NCI-H345 treated with DMSO at 0.1 percent for 48 hours (cell line): ENCODE results near the gene TP73.
A peak's percentile ranks its signal among the peaks of the same experiment; 100 is the strongest.

Source experiments
- DNase-seq: peaks from one replicate; lab custom pipeline; 2025; ENCODE audit not compliant: unreplicated experiment; lab: John Stamatoyannopoulos, UW

TP73 gene

DNA sequence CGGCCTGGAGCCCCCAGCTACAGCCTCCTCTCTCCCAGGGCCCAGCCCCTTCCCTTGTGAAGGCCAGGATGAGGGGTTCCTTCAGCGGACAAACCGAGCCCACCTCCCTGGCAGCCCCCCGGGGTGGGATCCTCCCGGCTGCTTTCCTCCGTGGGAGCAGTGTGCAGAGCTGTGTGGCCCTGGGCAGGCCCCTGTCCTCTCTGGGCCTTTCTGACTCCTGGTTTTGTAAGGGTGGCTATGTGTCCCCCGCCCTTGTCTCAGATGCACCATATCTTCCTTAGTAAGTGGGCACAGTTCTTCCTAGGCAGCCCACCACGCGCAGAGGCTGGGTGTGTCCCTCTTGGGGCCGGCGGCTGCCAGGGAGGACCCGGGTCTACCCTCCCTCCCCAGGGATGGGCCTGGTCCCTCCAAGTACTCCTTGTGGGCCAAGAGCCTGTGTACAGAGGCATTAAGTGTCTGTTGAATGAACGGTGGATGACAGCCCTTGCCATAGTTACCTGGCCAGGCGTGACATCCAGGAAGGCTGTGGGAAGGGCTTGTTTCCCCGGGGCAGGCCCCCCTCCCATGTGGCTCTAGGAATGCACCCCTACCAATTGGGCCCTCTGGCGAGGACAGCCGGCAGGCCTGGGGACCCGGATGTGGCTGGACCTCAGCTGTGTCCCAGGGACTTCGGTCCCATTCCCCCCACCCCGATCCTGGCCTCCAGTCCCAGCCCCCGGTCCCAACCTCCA, 124.1 kb downstream of the TP73 start:
- peak; percentile 23 for DNase-seq

GRCh38 chr1:3777078-3777547, 124.8 kb downstream of the TP73 start:
- DNase-seq: no peak

GRCh38 chr1:3777647-3778589, 125.6 kb downstream of the TP73 start:
- no peak for DNase-seq

DNA sequence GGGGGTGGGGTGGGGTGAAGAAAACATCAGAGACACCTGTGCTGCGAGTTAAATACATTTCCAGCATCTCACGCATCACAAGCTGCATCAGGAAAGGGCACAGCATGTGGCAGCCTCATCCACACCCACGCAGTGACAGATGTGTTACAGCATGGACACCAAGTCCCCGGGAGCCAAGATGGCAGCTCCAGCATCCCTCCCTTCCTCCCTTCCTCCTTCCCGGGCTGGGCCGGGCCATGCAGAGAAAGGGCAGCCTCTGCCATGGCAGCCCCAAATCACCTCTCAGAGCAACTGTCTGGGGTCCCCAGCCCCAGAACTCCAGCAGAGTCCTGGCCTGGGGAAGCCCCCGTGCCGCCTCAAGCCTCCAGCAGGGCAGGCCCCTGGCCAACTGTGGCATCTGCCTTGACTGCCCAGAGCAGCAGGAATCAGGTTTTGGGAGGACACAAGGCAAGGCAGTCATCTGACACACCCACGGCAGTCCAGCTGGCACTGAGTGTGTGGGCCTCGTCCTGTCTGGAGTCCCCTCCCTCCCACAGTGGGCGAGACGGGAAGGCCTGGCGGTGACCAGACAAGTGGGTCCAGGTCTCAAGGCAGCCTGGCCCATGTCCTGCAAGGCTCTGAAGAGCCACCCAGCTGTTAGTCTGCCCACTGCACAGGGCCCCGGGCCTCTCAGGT, 126.4 kb downstream of the TP73 start:
- DNase-seq: no peak

DNA sequence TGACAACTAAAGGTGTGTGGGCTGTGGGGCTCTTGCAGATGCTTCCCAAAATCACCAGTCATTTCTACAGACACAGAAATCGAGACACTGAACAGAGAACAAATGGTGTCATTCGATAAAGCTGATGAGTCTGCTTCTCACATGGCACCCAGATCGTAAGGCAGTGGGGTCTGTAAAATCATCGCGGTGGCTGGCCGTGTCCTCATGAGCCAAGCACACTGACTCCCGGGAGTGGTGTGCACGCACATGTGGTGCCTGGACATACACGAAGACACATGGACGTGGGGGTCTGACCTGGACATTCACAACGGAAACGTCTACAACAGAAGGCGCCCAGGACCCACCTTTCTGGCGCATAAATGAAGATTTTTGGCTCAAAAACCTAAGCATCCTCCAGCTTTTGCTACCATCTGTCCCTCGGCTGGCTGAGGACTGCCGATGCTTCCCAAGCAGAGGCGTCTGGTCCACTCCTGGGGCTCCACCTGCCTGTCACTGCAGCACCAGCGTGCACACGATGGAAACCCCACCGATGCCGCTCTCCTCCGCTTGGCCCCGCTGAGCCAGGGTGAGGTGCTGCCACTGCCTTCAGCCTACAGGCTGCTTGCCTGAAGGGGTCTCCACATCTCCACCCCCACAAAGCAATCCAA, 127.1 kb downstream of the TP73 start:
- DNase-seq: no peak

DNA sequence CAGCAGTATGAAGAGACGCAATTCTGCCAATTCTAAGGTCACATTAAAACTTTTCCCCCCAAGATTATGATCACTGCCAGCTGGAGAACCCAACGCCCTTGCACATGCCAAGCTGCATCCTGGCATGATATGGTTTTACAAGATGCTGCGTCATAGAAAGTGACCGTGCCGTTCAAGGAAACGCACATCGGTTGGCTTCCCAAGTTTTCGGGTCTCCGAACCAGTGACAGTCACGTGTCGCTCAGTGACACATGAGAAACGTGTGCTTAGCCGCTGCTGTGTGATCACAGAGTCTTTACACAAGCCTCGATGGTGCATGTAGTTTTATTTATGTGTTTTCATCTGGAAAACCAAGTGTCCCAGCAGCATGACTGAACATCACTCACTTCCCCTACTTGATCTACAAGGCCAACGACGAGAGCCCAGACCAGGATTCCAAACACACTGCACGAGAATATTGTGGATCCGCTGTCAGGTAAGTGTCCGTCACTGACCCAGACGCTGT, 127.6 kb downstream of the TP73 start:
- no peak for DNase-seq

GRCh38 chr1:3780901-3781300, 128.6 kb downstream of the TP73 start:
- DNase-seq: no peak

- DNase-seq: no peak
These were observed 131.5 kb downstream of the TP73 start for GRCh38 chr1:3783651-3784474.

DNA sequence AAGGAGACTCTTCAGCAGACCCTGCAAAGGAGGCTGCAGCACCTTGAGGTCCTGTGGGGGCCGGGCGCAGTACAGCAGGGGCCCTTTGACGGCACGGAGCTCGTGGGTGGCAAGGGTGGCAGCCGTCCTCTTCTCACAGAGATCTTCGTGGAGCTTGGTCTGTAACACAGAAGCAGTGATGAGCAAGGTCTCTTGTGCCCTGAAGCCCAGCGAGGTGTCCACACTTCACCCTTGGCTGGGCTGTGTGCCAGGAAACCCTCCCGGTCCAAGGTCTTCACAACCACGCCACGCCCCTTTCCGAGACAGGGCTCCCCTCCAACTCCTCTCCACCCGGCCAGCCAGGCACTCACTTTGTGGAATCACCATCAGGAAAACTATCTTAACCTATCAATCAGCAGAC, 132.7 kb downstream of the TP73 start:
- no peak for DNase-seq

DNA sequence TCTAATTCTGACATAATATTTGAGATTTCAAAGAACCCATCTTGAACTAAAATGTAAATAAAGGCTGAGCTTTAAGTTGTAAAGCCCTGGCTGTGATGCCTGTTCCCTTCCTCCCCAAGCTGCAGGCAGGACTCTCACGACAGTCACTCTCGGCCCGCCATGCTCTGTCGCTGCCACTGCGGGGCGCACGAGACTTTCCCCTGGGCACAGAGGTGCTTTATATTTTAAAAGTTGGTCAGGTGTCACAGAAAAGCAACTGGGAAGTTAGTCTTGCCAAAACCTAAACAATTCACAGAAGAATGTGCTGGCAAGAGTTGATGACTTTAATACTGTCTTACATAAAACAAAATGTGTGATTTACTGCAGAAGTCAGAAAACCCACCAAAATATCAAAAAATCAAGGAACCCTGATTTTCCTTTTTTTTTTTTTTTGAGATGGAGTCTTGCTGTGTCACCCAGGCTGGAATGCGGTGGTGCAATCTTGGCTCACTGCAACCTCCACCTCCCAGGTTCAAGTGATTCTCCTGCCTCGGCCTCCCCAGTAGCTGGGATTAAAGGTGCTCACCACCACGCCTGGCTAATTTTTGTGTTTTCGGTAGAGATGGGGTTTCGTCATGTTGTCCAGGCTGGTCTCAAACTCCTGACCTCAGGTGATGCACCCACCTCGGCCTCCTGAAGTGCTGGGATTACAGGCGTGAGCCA, 133.3 kb downstream of the TP73 start:
- DNase-seq: no peak
